GM12892 (cell line): ENCODE measurements around the gene CCDC192.
A peak's percentile ranks its signal among the peaks of the same experiment; 100 is the strongest.
"Not testable (repeated sequence)": the region's sequence is repeated elsewhere in the genome, so short reads cannot be mapped to it uniquely, and the experiment has no call there.

Experiments
- DNase-seq: peaks from one replicate; pipeline ENCODE4 v3.0.0; 2011; ENCODE audit not compliant: insufficient read length
- FAIRE-seq: peaks from 2 replicates; lab custom pipeline; 2011; peaks lifted over from hg19 to GRCh38; lab: Jason Lieb, UNC
- POLR2A ChIP-seq: IDR thresholded peaks from 2 replicates; pipeline ENCODE4 v1.6.1; 2011; ENCODE audit warnings: low read depth, low read length, control low read depth
- POLR2AphosphoS5 ChIP-seq: IDR thresholded peaks from 2 replicates; pipeline ENCODE4 v1.6.1; 2011; ENCODE audit warnings: low read depth, low read length, control low read depth
- TAF1 ChIP-seq: IDR thresholded peaks from 2 replicates; pipeline ENCODE4 v1.6.1; 2011; ENCODE audit warnings: low read depth, mild to moderate bottlenecking, control low read depth, low read length, borderline replicate concordance

Gene CCDC192

DNA sequence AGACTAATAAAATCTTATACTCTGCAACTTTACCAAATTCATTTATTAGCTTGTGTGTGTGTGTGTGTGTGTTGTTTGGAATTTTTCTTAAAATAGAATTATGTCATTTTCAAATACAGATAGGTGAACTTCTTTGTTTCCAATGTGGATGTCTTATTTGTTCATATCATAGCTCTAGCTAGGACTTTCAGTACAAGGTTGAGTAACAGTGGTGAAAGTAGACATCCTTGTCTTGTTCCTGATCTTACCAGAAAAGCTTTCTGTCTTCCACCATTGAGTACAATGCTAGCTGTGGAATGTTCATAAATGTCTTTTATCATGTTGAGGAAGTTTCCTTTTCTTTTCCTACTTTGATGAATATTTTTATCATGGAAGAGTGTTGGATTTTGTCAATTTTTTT lies 74.8 kb downstream of the CCDC192 start:
- DNase-seq (no peak), FAIRE-seq (no peak)
- TF ChIP-seq POLR2AphosphoS5 (no peak), POLR2A (no peak), TAF1 (no peak)

DNA sequence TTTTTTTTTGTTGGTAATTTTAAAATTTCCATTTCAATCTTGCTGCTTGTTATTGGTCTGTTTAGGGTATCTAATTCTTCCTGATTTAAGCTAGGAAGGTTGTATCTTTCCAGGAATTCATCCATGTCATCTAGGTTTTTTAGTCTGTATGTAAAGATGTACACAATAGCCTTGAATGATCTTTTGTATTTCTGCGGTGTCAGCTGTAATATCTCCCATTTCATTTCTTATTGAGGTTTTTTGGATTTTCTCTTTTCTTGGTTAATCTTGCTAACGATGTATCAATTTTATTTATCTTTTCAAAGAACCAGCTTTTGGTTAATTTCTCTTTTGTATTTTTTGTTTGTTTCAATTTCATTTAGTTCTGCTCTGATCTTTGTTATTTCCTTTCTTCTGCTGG lies 79.3 kb downstream of the CCDC192 start:
- FAIRE-seq, DNase-seq: not testable (repeated sequence)

DNA sequence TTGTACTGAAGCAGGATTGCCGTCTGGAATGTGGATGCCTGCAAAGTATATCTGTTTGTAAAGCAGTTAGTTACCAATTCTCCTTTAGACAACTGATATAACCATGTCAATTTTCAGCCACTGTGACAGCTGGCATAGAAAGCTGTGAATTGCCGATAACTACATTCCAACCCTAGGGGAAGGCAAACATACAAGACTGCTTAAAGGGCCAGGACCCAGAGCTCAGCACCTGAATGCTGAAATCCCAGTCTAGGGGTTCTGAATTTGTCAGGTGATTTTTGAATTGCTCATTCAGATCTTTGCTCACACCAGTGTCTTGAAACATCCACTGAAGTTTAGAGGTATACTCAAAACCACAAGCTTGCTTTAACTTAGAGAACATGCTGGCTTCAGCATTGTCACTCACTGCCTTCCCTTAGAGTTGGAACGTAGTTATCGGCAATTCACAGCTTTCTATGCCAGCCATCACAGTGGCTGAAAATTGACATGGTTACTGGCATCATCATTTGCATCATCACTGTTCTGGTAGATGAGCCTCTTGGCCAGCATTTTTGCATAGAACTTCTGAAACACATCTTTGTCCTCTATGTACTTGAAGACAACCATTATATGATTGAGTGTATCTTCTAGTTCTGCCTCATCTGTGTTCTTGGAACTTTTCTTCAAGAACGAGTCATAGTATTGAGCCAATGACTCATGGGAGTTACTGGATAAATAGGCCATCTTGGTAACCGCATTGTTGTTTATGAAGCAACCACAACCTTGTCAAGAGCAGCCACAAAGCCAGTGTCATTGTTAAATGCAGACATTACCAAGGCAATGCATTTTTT lies 82.1 kb downstream of the CCDC192 start:
- no peak for TF ChIP-seq TAF1
- no peak for TF ChIP-seq POLR2AphosphoS5
- TF ChIP-seq POLR2A: no peak
- FAIRE-seq (peak; percentile 71), DNase-seq (no peak)

DNA sequence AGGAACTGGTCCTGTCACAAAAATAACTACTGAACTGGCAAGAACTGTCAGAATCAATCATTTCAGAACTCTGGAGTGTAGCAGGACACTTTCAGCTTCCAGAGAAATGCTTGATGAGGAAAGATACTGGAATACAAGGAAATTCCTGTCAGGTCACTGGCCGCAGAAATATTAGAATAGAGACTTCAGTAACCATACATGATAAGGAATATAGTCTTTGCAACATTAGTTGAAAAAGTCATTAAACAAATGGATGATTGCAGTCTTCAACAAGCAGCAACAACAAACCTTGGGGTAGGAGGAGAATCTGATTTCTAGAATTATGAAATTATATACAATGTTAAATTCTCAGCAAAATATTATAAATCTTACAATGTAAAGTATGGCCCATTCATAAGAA lies 88.2 kb downstream of the CCDC192 start:
- FAIRE-seq: no peak
- no peak for DNase-seq

DNA sequence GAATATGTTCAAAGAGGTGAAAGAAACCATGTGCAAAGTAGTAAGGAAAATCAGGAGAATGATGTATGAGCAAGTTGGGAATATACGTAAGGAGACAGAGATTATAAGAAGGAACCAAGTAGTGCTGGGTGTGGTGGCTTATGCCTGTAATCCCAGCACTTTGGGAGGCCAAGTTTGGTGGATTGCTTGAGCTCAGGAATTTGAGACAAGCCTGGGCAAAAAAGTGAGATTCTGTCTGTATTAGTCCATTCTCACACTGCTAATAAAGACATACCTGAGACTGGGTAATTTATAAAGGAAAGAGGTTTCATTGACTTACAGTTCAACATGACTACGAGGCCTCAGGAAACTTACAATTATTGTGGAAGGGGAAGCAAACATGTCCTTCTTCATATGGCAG lies 88.7 kb downstream of the CCDC192 start:
- not testable (repeated sequence) for FAIRE-seq, DNase-seq

More for the DNA sequence above, 88.2 kb downstream of the CCDC192 start:
- TF ChIP-seq TAF1 (no peak), POLR2A (no peak), POLR2AphosphoS5 (no peak)

DNA sequence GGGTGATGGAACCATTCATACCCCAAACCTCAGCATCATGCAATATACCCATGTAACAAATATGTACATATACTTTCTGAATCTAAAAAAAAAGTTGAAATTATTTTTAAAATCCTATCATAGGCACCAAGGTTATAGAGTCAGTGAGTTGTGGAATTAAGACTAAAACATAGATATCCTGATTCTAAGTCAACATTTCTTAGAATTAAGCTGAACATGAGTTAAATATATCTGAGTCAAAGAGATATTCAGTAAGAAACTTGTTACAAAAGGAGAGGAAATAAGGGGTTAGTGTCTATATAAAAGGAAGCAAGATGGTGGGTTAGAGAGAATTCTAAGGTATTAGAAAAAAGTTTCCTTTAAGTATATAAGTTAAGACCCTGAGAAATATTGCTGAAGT lies 89.9 kb downstream of the CCDC192 start:
- DNase-seq (no peak), FAIRE-seq (no peak)
- TF ChIP-seq POLR2AphosphoS5 (no peak), TAF1 (no peak), POLR2A (no peak)

DNA sequence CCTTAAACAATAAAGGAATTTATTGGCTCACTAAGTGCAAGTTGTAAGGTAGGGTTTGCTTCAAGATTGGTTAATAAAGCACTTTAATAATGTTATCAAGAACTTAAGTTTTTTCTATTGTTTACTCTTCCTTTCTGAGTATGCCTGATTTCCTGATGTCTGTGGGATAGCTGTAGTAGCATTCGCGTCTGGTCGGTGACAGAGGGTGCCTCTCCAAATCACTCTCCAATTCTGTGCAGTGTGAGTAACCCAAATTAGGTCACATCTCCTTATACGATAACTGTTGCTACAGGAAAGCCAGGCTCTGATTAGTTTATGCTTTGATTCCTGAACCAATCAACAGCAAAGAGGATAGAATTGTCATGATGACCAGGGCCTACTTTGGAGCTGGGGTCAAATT lies 90.7 kb downstream of the CCDC192 start:
- TF ChIP-seq POLR2A (no peak), TAF1 (no peak), POLR2AphosphoS5 (no peak)
- DNase-seq (no peak), FAIRE-seq (no peak)

DNA sequence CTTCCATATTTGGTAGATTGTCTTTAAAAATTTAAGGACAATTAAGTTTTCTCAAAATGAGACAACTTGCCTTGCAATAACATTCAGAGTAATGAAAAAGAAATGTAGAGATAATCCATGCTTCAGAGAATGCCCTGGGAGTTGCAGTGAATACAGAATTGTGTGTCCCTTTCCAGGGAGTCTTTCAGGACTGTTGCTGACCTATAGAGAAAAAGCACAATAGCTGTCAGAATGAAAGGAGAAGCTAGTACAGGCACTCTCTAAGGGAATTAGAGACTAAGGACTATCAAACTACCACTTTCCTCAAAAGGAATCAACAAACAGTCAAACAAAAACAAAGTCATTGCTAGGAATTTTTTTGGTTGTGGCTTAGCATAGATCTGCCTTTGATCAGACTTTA lies 93.0 kb downstream of the CCDC192 start:
- FAIRE-seq: no peak

DNA sequence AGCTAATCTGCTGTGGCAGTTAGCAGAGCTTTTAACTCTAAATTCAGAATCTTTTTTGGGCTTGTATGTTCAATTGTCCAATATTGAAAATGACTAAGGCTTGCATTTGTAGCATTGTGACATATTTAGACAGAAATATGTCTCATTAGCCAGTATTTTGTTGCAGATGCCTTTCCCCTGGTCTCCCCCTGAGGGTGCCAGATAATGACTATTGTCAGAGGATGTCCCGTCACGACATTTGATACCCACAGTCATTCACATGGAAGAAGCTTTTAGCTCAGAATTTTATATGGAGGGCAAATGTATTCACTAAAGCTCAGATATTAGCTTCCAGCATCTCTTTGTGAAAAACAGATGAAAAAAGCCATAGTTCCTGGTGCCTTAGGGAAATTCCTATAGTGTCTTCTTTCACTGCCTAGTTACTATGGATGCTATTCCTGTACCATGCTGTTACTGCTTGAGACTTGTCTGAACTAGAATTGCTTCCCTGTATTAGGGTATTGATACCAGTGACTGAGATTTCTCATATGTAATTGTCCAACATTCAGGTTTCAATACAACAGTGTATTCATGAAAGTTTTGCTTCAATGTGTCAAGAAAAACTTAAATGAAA lies 96.2 kb downstream of the CCDC192 start:
- FAIRE-seq (no peak), DNase-seq (no peak)
- no peak for TF ChIP-seq POLR2AphosphoS5
- no peak for TF ChIP-seq TAF1
- no peak for TF ChIP-seq POLR2A

More for the DNA sequence above, 93.0 kb downstream of the CCDC192 start:
- no peak for DNase-seq
- TF ChIP-seq POLR2A (no peak), POLR2AphosphoS5 (no peak), TAF1 (no peak)

DNA sequence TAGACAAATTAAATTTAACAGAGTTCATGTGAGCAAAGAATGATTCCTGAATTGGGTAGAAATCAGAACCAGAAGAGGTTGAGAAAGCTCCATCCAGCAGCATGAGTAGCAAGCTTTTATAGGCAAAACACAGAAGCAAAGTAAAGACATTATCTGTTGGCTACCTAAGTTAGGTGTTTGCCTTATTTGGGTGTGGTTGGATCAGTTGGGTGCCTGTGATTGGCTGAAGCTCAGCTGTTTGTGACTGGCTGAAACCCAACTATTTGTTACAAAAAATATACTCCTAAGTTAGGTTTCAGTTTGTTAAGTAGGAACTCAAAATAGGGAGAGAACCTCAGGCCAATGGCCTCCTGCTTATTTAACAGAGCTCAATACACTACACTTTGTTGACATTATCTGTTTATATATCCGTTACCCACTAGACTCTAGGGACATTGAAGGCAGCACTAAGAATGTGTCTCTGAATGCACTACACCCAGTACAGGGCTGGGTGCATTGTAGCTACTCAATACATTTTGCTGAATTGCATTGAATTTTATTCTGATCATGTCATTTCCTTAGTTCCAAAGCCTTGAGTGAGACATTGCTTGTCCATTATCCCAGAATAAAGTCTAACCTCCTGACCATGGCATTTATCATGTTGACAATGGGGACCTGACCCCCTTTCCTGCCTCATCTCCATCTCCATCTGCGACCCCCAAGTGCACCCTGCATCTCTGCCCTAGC lies 98.7 kb downstream of the CCDC192 start:
- DNase-seq (no peak), FAIRE-seq (no peak)

DNA sequence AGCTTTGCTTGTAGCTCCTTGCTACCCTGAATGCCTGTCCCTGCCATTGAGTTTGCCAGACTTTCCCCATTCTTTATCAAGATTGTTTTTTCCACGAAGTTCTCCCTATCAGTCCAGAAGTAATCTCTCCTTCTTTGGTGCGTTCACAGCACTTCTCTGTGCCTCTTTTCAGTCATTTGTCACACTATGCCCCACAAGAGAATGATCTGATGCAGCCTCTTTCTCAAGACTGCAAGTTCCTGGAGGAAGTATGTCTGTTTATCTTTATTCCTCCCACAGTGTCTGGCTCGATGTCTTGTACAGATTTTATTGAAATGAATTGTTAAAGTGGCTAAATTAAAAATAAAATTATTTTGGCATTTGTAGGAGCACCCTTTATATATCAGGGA lies 99.3 kb downstream of the CCDC192 start:
- no peak for DNase-seq
- TF ChIP-seq POLR2A: no peak
- no peak for TF ChIP-seq TAF1
- TF ChIP-seq POLR2AphosphoS5: no peak
- no peak for FAIRE-seq

More for the DNA sequence above, 98.7 kb downstream of the CCDC192 start:
- TF ChIP-seq POLR2AphosphoS5: no peak
- no peak for TF ChIP-seq TAF1
- TF ChIP-seq POLR2A: no peak

DNA sequence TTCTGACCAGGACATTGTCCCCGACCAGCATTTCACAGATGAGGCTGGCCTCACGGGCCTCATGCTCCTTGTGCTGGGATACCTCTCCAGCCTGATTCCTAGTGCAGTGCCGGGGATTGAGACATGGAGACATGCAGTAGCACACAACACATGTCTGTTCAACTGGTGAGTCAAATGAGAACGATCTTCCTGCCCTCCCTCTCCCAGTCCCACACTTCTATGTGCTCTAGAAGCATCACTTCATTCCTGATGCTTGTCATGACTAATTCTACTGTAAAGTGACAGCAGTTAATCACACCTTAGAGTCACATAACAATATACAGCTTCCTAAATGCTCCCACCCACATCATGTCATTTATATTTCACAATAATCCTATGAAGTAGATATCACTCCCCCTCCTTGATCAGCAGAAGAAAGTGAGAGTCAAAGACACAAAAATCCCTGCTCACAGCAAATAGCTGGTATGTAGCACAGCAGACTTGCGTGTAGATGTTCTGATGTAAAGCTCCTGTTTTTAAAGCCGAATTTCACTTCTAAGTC lies 101.8 kb downstream of the CCDC192 start:
- TF ChIP-seq POLR2AphosphoS5 (no peak), TAF1 (no peak), POLR2A (no peak)
- DNase-seq (no peak), FAIRE-seq (no peak)
